Activated T-cell treated with anti-CD3 and anti-CD28 coated beads, Interleukin-2, amount 50 U/mL, for 4 hours (primary cell): ENCODE results near the gene SMYD5. TPM values are rescaled to one million over a fixed set of nuclear protein-coding genes. Genes with fewer than 3 reads are reported as not detected.
"Not testable (repeated sequence)": the region's sequence is repeated elsewhere in the genome, so short reads cannot be mapped to it uniquely, and the experiment has no call there.

Source experiments
- ATAC-seq, 2 donors: fragments of 200-7000 bp; cut with Tn5 transposase; one replicate each; pipeline ENCODE4 v1.10.0; 2021
- DNase-seq: peaks from one replicate; pipeline ENCODE4 v3.0.0-alpha.2; 2020
- H3K27me3 Mint-ChIP-seq: one replicate; pipeline ENCODE4 v1.8.0; 2021; ENCODE audit warnings: low read depth, mixed read lengths
- H3K36me3 Mint-ChIP-seq: one replicate; pipeline ENCODE4 v1.8.0; 2022; ENCODE audit warnings: mixed read lengths; ENCODE audit not compliant: insufficient read depth
- H3K4me1 Mint-ChIP-seq: one replicate; pipeline ENCODE4 v1.8.0; 2021; ENCODE audit warnings: low read depth, mixed read lengths
- H3K4me3 Mint-ChIP-seq: one replicate; pipeline ENCODE4 v1.8.0; 2021; ENCODE audit warnings: mild to moderate bottlenecking, moderate library complexity, mixed read lengths
- H3K9me3 Mint-ChIP-seq: one replicate; pipeline ENCODE4 v1.8.0; 2021; ENCODE audit warnings: mixed read lengths
- total RNA-seq, 3 donors: library from RNA; stranded (reverse); gene quantifications; one replicate each; pipeline ENCODE4 v1.2.1, GENCODE V29; 2021

SMYD5 gene
- total RNA-seq, 3 donors from 2014 or later: 70.8 to 78.4 (median 74.4) TPM

GRCh38 chr2:73257021-73257420 is 43.0 kb downstream of the SMYD5 start:
- Mint-ChIP-seq H3K4me1 (peaks cover 5% of the 10 kb centered on the region), H3K36me3 (peaks cover 19% of the 10 kb centered on the region), H3K9me3 (no peaks in the 10 kb centered on the region), H3K27me3 (no peaks in the 10 kb centered on the region), H3K4me3 (no peak overlapping the region)
- ATAC-seq: no peak
- no peak for DNase-seq

DNA sequence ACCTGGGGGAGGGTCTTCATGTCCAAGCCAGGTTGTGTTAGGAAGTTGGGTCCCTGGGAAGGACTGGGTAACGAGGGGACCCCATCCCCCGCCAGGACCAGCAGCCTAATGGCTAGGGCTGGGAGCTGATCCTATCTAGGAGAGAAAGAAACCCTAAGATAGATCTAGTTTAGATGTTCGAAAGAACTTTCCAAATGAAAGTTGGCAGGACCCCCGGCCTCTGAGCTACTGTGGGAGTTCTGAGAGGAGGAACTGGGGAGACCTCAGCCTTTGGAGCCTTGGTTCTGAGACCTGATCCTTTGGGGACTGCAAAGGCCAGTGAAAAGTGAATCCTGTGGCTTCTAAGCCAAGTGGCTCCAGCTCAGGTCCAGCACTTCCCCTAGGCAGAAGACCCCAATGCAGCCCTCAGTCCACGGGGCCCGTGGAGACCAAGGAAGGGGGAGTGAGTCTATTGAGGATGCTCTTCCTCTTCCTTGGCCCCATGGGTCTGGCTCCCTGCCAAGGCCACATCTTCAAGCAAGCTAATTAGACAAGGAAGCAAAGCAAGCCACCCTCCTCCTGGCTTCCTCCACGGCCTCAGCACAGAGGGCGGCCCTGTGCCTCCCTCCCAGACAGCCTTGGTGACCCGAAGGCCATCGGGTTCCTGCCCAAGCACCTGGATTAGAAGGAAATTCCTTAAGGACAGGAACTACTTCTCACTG is 43.5 kb downstream of the SMYD5 start:
- Mint-ChIP-seq H3K36me3 (peaks cover 19% of the 10 kb centered on the region), H3K4me1 (peaks cover 5% of the 10 kb centered on the region), H3K4me3 (no peak overlapping the region), H3K9me3 (no peaks in the 10 kb centered on the region), H3K27me3 (no peaks in the 10 kb centered on the region)
- DNase-seq (no peak), ATAC-seq (no peak)

DNA sequence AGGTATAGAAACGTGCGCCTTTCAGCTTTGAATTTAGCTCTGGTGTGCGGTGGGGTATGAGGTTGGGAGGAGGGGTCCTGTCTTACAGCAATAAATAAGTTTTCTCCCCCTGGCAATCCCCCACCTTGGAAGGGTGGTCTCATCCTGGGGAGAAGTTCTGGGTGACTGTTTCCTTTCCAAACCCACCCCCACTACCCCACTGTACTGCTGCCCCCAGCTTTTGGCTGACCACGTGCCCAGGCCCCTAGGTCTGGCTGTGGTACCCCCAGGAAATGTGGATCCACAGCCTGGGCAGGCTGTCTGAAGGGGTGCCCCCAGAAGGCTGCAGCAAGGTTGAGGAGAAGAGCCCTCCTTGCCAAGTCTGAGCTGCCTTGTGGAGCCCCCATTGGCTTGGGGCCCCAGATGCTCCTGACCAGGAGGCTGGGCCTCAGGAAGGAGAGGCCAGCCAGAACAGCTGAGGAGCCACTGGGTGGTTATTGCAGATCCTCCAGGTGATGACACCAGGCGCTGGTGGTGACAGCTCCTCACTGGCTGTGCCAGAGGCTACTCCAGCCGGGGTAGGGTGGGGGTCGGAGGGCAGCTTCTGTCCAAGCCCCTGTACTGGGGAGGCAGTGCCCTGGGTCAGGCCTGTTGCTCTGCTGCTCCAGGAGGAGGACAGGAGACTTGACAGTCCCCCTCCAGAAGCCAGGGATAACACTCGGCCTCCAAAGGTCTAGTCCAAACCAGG is 44.3 kb downstream of the SMYD5 start:
- Mint-ChIP-seq H3K4me3 (no peak overlapping the region), H3K36me3 (peaks cover 17% of the 10 kb centered on the region), H3K4me1 (peaks cover 5% of the 10 kb centered on the region), H3K27me3 (no peaks in the 10 kb centered on the region), H3K9me3 (no peaks in the 10 kb centered on the region)
- no peak for ATAC-seq
- no peak for DNase-seq

DNA sequence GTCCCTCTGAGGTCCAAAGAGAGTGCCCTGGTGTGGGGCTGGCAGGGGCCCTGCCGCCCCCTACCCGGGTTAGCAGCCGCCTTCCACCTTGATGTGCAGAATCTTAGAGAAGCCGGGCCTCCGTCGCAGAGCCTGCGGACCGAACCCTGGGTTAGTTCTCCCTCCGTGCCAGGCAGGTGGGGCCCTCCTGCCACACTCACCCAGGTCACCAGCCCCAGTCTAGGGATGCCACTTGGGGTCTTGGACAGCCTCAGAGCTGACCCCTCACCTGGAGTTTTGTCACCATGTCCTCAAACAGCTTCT is 44.8 kb downstream of the SMYD5 start:
- H3K4me3 Mint-ChIP-seq: no peak overlapping the region
- H3K9me3 Mint-ChIP-seq: no peaks in the 10 kb centered on the region
- ATAC-seq (no peak), DNase-seq (no peak)
- peaks cover 16% of the 10 kb centered on the region for H3K36me3 Mint-ChIP-seq
- H3K4me1 Mint-ChIP-seq: peaks cover 5% of the 10 kb centered on the region
- H3K27me3 Mint-ChIP-seq: no peaks in the 10 kb centered on the region

- DNase-seq (no peak), ATAC-seq (no peak)
- Mint-ChIP-seq H3K36me3 (peaks cover 18% of the 10 kb centered on the region), H3K4me3 (no peak overlapping the region), H3K4me1 (peaks cover 5% of the 10 kb centered on the region), H3K9me3 (no peaks in the 10 kb centered on the region), H3K27me3 (no peaks in the 10 kb centered on the region)
Observed at GRCh38 chr2:73259276-73259675, 45.2 kb downstream of the SMYD5 start.

GRCh38 chr2:73259704-73260337 is 45.8 kb downstream of the SMYD5 start:
- no peak for ATAC-seq
- peaks cover 5% of the 10 kb centered on the region for H3K4me1 Mint-ChIP-seq
- no peaks in the 10 kb centered on the region for H3K27me3 Mint-ChIP-seq
- DNase-seq: no peak
- H3K36me3 Mint-ChIP-seq: peaks cover 16% of the 10 kb centered on the region
- no peak overlapping the region for H3K4me3 Mint-ChIP-seq
- no peaks in the 10 kb centered on the region for H3K9me3 Mint-ChIP-seq

DNA sequence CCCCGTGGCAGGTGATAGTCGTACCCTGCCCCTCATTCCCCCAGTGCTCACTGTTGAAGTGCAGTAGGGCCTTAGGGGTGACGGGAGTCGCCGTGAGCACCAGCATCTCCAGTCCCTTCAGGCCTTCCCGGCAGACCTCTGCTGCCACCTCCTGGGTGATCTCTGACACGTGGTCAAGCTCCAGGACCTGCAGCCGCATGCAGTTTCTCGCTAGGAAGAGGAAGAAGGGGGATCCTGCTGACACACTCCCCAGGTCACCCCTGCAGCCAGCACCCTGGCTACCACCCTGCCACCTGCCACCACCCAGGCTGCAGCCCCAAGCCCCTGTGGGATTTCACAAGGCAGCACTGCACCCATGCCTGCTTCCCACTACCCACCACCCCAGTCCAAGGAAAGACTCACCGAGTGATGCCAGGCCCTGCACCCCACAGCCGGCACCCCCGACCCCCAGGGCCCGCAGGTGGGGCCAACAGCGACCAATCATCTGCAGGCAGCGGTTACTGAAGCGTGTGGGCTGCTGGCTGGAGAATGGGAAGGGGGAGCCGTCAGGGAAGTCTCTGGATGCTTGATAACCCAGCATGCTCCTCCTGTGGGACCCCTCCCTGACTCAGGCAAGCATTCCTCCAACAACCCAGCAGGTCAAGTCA is 46.4 kb downstream of the SMYD5 start:
- H3K9me3 Mint-ChIP-seq: no peaks in the 10 kb centered on the region
- no peak overlapping the region for H3K4me3 Mint-ChIP-seq
- ATAC-seq (no peak), DNase-seq (no peak)
- H3K27me3 Mint-ChIP-seq: no peaks in the 10 kb centered on the region
- H3K4me1 Mint-ChIP-seq: peaks cover 5% of the 10 kb centered on the region
- H3K36me3 Mint-ChIP-seq: peaks cover 16% of the 10 kb centered on the region

GRCh38 chr2:73262108-73262651 is 48.1 kb downstream of the SMYD5 start:
- no peak overlapping the region for H3K4me3 Mint-ChIP-seq
- DNase-seq (no peak), ATAC-seq (no peak)
- no peaks in the 10 kb centered on the region for H3K27me3 Mint-ChIP-seq
- H3K36me3 Mint-ChIP-seq: peaks cover 16% of the 10 kb centered on the region
- peaks cover 10% of the 10 kb centered on the region for H3K4me1 Mint-ChIP-seq
- no peaks in the 10 kb centered on the region for H3K9me3 Mint-ChIP-seq

- H3K4me1 Mint-ChIP-seq, H3K27me3 Mint-ChIP-seq, ATAC-seq, H3K4me3 Mint-ChIP-seq, DNase-seq, H3K9me3 Mint-ChIP-seq: not testable (repeated sequence)
- H3K36me3 Mint-ChIP-seq: peaks cover 16% of the 10 kb centered on the region
Observed at GRCh38 chr2:73262691-73263429, 48.8 kb downstream of the SMYD5 start.

GRCh38 chr2:73263540-73264331 is 49.7 kb downstream of the SMYD5 start:
- H3K4me1 Mint-ChIP-seq: peaks cover 15% of the 10 kb centered on the region
- H3K9me3 Mint-ChIP-seq: no peaks in the 10 kb centered on the region
- H3K36me3 Mint-ChIP-seq: peaks cover 19% of the 10 kb centered on the region
- H3K4me3 Mint-ChIP-seq: no peak overlapping the region
- DNase-seq: no peak
- no peak for ATAC-seq
- H3K27me3 Mint-ChIP-seq: no peaks in the 10 kb centered on the region

GRCh38 chr2:73264332-73264606 is 50.2 kb downstream of the SMYD5 start:
- Mint-ChIP-seq H3K4me3 (no peak overlapping the region), H3K4me1 (peaks cover 15% of the 10 kb centered on the region), H3K9me3 (no peaks in the 10 kb centered on the region), H3K36me3 (peaks cover 15% of the 10 kb centered on the region), H3K27me3 (no peaks in the 10 kb centered on the region)
- ATAC-seq (no peak), DNase-seq (no peak)

DNA sequence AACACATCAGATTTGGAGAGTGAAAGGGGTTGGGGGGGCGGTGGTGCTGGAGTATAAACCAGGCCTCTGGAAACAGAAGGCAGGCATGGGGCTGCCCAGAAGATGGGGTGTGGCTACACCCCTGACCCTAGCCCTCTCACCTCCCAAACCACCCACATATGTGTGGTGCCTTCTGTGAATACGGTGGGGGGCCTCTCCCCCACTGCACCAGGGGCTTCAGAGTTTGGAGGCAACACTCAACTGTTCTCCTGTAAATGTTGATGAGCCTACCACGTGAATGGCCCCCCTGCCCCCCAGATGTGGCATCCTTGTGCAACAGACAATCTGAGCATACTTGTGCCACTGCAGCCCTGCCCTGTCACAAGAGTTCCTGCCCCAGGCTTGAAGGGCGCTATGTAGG is 50.7 kb downstream of the SMYD5 start:
- Mint-ChIP-seq H3K9me3 (no peaks in the 10 kb centered on the region), H3K4me1 (peaks cover 16% of the 10 kb centered on the region), H3K36me3 (peaks cover 15% of the 10 kb centered on the region), H3K27me3 (no peaks in the 10 kb centered on the region), H3K4me3 (no peak overlapping the region)
- DNase-seq (no peak), ATAC-seq (no peak)

DNA sequence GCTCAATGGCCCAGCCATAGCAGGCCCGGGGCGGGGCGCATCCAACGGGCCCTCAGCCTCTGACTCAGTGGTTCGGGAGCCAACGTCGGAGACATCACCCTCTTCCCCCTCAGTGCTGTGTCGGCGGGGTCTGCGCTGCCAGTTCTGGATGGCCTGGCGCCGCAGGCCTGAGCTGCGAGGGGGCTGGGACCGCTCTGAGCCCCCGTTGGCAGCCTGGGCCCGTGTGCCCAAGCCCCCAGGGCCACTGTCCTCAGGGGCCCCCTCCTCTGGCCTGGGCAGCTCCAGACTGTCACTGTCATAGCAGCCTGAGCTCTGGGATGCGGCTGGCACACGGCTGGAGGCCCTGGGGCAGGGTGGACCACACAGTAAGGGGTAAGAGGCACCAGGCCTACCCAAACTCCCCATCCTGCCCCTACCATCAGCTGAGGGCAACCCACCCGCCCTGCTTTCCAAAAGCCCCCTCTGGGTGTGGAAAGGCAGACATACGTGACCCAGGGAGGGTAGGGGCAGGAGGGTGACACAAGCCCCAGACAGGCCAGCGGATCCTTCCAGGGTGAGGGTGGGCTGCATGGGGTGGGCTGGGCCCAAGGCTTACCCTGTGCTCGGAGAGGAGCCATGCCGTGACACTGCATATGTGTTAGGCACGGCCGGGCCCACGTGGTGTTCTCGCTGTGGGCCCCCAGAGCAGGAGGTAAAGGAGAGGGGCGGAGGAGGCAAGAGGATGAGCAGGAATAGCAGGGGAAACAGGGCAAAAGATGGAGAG is 51.4 kb downstream of the SMYD5 start:
- H3K4me3 Mint-ChIP-seq: no peak overlapping the region
- H3K4me1 Mint-ChIP-seq: peaks cover 19% of the 10 kb centered on the region
- ATAC-seq (no peak), DNase-seq (no peak)
- H3K27me3 Mint-ChIP-seq: no peaks in the 10 kb centered on the region
- H3K36me3 Mint-ChIP-seq: peaks cover 15% of the 10 kb centered on the region
- no peaks in the 10 kb centered on the region for H3K9me3 Mint-ChIP-seq
